Osteocyte (in vitro differentiated cells): ENCODE data around the gene DNAJB12. TPM values are rescaled to one million over a fixed set of nuclear protein-coding genes. Genes with fewer than 3 reads are reported as not detected.
A peak's percentile ranks its signal among the peaks of the same experiment; 100 is the strongest.
"Not testable (repeated sequence)": the region's sequence is repeated elsewhere in the genome, so short reads cannot be mapped to it uniquely, and the experiment has no call there.

Experiments
- DNase-seq: peaks from one replicate; pipeline ENCODE4 v3.0.0; 2021; ENCODE audit warnings: mixed read lengths; ENCODE audit not compliant: unreplicated experiment; ENCODE audit errors: extremely low spot score
- H3K27ac Mint-ChIP-seq: one replicate; pipeline ENCODE4 v1.8.0; 2021; ENCODE audit warnings: mild to moderate bottlenecking, mixed read lengths; ENCODE audit not compliant: unreplicated experiment
- H3K27me3 Mint-ChIP-seq: one replicate; pipeline ENCODE4 v1.8.0; 2021; ENCODE audit warnings: mixed read lengths; ENCODE audit not compliant: unreplicated experiment
- H3K36me3 Mint-ChIP-seq: one replicate; pipeline ENCODE4 v1.8.0; 2021; ENCODE audit warnings: mixed read lengths; ENCODE audit not compliant: unreplicated experiment
- H3K4me1 Mint-ChIP-seq: one replicate; pipeline ENCODE4 v1.8.0; 2021; ENCODE audit warnings: mixed read lengths; ENCODE audit not compliant: unreplicated experiment
- H3K4me3 Mint-ChIP-seq: one replicate; pipeline ENCODE4 v1.8.0; 2021; ENCODE audit warnings: mild to moderate bottlenecking, moderate library complexity, mixed read lengths; ENCODE audit not compliant: unreplicated experiment
- H3K9me3 Mint-ChIP-seq: one replicate; pipeline ENCODE4 v1.8.0; 2021; ENCODE audit warnings: mixed read lengths; ENCODE audit not compliant: unreplicated experiment
- CTCF ChIP-seq: fragments of 200-600 bp; sonication (generic); IDR thresholded peaks from 2 replicates; pipeline ENCODE4 v1.5.0; 2021; ENCODE audit warnings: antibody characterized with exemption, mild to moderate bottlenecking, moderate library complexity
- total RNA-seq: library from RNA; stranded (reverse); gene quantifications from 2 replicates; pipeline ENCODE4 v1.2.1, GENCODE V29; 2021

DNAJB12 gene
- total RNA-seq, 1 donor from 2014 or later: 43.0 TPM

DNA sequence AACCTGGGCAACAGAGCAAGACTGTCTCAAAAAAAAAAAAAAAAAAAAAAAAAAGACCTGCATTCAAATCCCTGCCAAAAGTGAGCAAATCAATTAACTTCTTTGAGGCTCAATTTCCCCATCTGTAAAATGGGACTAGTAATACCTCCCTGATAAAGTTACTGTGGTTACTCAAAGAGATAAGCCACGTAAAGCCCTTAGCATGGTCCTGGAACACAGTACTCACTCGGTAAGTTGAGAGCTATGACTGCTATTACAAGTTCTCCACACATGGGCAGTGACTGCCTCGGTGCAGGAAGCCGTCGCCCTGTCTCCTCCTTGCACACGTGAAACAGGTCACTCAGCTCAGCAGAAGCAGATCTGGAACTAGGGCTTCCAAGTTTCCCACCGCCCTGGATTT lies 43.1 kb downstream of the DNAJB12 start:
- TF ChIP-seq CTCF: no peak
- no peak overlapping the region for H3K27ac Mint-ChIP-seq
- no peak for DNase-seq
- H3K36me3 Mint-ChIP-seq: no peaks in the 10 kb centered on the region
- H3K27me3 Mint-ChIP-seq: no peaks in the 10 kb centered on the region
- peaks cover 34% of the 10 kb centered on the region for H3K4me1 Mint-ChIP-seq
- no peak overlapping the region for H3K4me3 Mint-ChIP-seq
- no peaks in the 10 kb centered on the region for H3K9me3 Mint-ChIP-seq

GRCh38 chr10:72310636-72311035 lies 44.1 kb downstream of the DNAJB12 start:
- Mint-ChIP-seq H3K4me1 (peaks cover 28% of the 10 kb centered on the region), H3K4me3 (no peak overlapping the region), H3K27ac (peak overlapping the region; percentile 55), H3K9me3 (no peaks in the 10 kb centered on the region), H3K27me3 (no peaks in the 10 kb centered on the region), H3K36me3 (no peaks in the 10 kb centered on the region)
- DNase-seq: no peak
- TF ChIP-seq CTCF: no peak

- H3K27ac Mint-ChIP-seq: peak overlapping the region; percentile 55
- no peak for DNase-seq
- no peak overlapping the region for H3K4me3 Mint-ChIP-seq
- no peak for TF ChIP-seq CTCF
- no peaks in the 10 kb centered on the region for H3K9me3 Mint-ChIP-seq
- H3K4me1 Mint-ChIP-seq: peaks cover 25% of the 10 kb centered on the region
- H3K36me3 Mint-ChIP-seq: no peaks in the 10 kb centered on the region
- no peaks in the 10 kb centered on the region for H3K27me3 Mint-ChIP-seq
These were observed 44.5 kb downstream of the DNAJB12 start for GRCh38 chr10:72310241-72310633.

DNA sequence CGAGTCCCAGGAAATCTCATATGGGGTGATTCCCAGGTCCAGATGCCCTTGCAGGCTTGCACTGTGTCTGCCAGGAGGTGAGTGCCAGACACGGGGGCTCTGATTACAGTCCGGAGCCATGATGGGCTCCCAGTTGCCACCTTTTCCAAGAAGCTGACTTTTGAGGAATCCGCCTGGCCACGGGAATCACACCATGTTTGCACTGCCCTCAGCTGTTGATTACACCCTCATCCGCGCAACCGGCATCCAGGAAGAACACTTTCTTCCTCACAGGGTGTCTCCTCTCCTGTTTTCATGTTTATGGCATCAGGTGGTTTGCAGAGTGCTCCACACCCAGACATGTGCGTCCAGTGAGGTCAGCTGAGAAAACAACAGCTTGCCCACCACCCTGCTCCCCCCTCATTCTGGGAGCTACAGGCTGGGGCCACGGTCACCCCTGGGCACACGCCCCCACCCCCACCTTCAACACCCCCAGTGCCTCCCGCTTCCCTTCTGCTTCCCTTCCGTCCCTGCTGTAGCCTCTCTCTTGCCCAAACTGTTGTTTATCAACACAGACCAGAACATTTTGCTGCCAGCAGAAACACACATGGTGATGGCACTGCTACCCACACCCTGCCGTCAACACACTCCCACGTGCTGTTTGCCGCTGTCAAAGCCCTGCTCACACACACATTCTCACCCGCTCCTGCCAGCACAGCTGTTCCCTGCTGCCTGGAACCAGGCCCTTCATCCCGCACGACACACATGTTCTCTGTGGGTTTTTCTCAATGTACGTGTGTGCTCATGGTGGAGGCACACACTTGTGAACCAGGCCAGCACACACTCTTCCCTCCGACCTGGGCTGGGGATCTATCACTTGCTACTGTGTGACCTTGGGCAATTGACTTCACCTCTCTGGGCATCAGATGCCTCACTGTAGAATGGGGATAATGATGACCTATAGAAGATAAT lies 45.2 kb downstream of the DNAJB12 start:
- Mint-ChIP-seq H3K4me3 (no peak overlapping the region), H3K27ac (peak overlapping the region; percentile 47), H3K36me3 (no peaks in the 10 kb centered on the region), H3K4me1 (peaks cover 25% of the 10 kb centered on the region), H3K27me3 (no peaks in the 10 kb centered on the region), H3K9me3 (no peaks in the 10 kb centered on the region)
- no peak for DNase-seq
- no peak for TF ChIP-seq CTCF

DNA sequence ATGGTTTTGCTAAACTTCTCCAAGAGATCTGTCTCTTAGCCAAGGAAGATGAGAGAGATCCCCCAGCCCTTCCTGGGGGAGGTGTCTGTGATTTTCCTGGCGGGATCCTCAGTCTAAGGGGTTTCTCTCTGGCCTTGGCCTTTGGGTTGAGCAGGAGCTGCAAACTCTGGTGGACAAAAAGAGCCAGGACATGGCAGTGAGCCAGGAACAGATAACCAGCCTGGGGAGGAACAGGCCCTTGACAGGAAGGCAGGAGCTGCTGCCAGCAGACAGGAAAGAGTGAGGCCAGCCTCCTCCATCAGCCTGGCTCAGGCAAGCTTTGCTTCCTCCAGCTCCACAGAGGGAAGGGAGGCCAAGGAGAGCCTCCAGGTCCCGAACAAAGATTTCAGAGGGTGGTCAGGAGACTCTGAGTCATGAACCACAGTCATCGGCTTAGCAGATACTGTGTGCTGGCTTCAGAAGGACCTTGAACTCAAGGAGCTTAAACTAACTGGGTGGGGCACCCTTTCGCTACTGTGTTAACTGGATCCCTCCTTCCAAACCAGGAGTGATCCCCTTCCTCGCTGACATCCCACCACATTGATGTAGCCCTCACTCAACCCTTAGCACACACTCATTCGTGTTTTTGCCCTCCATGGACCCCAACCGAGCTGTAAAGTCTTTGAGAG lies 46.3 kb downstream of the DNAJB12 start:
- Mint-ChIP-seq H3K9me3 (no peaks in the 10 kb centered on the region), H3K36me3 (no peaks in the 10 kb centered on the region), H3K4me3 (no peak overlapping the region), H3K27me3 (no peaks in the 10 kb centered on the region), H3K4me1 (peaks cover 25% of the 10 kb centered on the region), H3K27ac (peak overlapping the region; percentile 63)
- no peak for TF ChIP-seq CTCF
- no peak for DNase-seq

- DNase-seq, H3K9me3 Mint-ChIP-seq, H3K27me3 Mint-ChIP-seq, H3K4me3 Mint-ChIP-seq, H3K36me3 Mint-ChIP-seq, H3K27ac Mint-ChIP-seq: not testable (repeated sequence)
- H3K4me1 Mint-ChIP-seq: peaks cover 25% of the 10 kb centered on the region
These were observed 47.0 kb downstream of the DNAJB12 start for GRCh38 chr10:72307711-72308110.
